NT2/D1 (cell line): ENCODE measurements around the gene KRT35.

Experiments used
- DNase-seq: peaks from one replicate; pipeline ENCODE4 v3.0.0-alpha.2; 2011; ENCODE audit warnings: low read depth, low spot score
- H3K27me3 ChIP-seq: 2 replicates; pipeline ENCODE4 v1.6.0; 2011; ENCODE audit warnings: mild to moderate bottlenecking; ENCODE audit not compliant: insufficient read length, insufficient read depth
- H3K36me3 ChIP-seq: 2 replicates; pipeline ENCODE4 v1.6.1; 2011; ENCODE audit warnings: mild to moderate bottlenecking, low read length, mixed read lengths; ENCODE audit not compliant: insufficient read depth, insufficient read length
- H3K4me1 ChIP-seq: 2 replicates; pipeline ENCODE4 v1.5.1; 2011; ENCODE audit not compliant: insufficient read depth, insufficient read length
- H3K4me3 ChIP-seq: 2 replicates; pipeline ENCODE4 v1.5.1; 2011; ENCODE audit warnings: low read depth; ENCODE audit not compliant: insufficient read length
- H3K9ac ChIP-seq: 2 replicates; pipeline ENCODE4 v1.6.0; 2011; ENCODE audit warnings: low read depth; ENCODE audit not compliant: insufficient read length
- H3K9me3 ChIP-seq: 2 replicates; pipeline ENCODE4 v1.5.1; 2011; ENCODE audit warnings: mild to moderate bottlenecking, low read length; ENCODE audit not compliant: insufficient read depth
- SUZ12 ChIP-seq: IDR thresholded peaks from 2 replicates; pipeline ENCODE4 v1.6.1; 2011; ENCODE audit not compliant: insufficient read length, insufficient read depth; ENCODE audit errors: extremely low read depth
- YY1 ChIP-seq: IDR thresholded peaks from 2 replicates; pipeline ENCODE4 v1.6.1; 2011; ENCODE audit not compliant: insufficient read length, insufficient read depth
- ZNF274 ChIP-seq: IDR thresholded peaks from 2 replicates; pipeline ENCODE4 v1.6.1; 2011; ENCODE audit warnings: mild to moderate bottlenecking, low read depth, low read length

The KRT35 gene

DNA sequence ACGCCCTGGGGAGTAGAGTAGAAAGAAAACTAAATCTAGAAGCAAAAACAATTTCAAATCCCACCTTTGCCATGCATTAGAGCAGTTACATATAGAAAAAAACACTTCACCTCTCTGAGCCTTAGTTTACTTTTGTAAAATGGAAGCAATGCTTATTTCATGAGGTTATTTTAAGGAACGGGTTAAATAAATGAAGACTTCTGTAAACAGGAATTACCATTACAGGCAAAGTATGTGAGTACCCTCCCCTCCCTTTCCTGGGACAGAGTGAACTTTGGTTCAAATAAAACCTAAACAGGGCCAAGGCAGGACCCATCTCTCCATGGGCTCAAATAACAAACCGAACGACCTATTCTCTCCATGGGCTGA, 42.3 kb upstream of the KRT35 start:
- Histone ChIP-seq H3K27me3 (no peaks in the 10 kb centered on the region), H3K4me1 (peaks cover 24% of the 10 kb centered on the region), H3K9me3 (no peaks in the 10 kb centered on the region), H3K9ac (no peak overlapping the region), H3K36me3 (peaks cover 41% of the 10 kb centered on the region), H3K4me3 (no peak overlapping the region)
- TF ChIP-seq YY1 (no peak), SUZ12 (no peak), ZNF274 (no peak)
- DNase-seq, result no peak

- no peaks in the 10 kb centered on the region for H3K27me3 ChIP-seq
- peaks cover 41% of the 10 kb centered on the region for H3K36me3 ChIP-seq
- peaks cover 24% of the 10 kb centered on the region for H3K4me1 ChIP-seq
- TF ChIP-seq ZNF274 (no peak), YY1 (no peak), SUZ12 (no peak)
- H3K9ac ChIP-seq, result peak overlapping the region; percentile 8
- DNase-seq, result no peak
- no peak overlapping the region for H3K4me3 ChIP-seq
- no peaks in the 10 kb centered on the region for H3K9me3 ChIP-seq
These were observed 41.6 kb upstream of the KRT35 start for GRCh38 chr17:41522301-41523224.

GRCh38 chr17:41521574-41522261, 40.8 kb upstream of the KRT35 start:
- Histone ChIP-seq H3K36me3 (peaks cover 37% of the 10 kb centered on the region), H3K4me3 (no peak overlapping the region), H3K27me3 (no peaks in the 10 kb centered on the region), H3K9me3 (no peaks in the 10 kb centered on the region), H3K4me1 (peaks cover 28% of the 10 kb centered on the region), H3K9ac (no peak overlapping the region)
- DNase-seq, result no peak
- no peak for TF ChIP-seq ZNF274
- no peak for TF ChIP-seq YY1
- no peak for TF ChIP-seq SUZ12

DNA sequence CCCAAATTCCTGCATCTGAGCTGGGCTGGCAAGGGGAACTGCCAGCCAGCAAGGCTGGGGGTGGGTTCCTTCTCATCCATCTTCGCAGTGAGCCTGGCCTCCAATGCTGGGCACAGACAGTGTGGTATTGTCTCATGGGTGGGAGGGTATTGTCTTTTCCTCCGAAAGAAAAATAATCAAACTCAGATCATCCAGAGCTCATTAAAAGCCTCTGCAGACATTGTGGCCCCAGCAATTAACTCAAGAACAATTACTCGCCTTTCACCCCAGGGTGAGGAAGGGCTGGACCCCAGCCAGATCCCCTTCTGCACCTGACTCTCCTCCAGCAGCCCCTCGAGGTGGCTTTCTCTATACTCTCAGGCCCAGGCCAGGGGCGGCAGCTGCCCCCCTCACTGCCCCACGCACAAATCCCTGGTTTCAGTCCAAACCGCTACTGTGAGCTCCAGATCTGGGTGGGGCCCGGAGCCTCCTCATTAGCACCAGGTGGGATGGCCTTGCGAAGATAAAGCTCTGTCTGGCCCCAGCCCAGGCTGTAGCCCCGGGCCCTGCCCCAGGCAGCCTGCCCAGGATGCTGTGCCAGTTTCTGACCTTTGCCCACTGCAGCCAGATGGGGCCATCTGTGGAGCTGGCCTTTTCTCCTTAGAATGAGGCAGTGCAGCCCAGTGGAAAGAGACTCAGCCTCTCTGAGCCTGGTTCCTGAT, 40.0 kb upstream of the KRT35 start:
- Histone ChIP-seq H3K4me1 (peaks cover 28% of the 10 kb centered on the region), H3K9me3 (no peaks in the 10 kb centered on the region), H3K9ac (no peak overlapping the region), H3K36me3 (peaks cover 35% of the 10 kb centered on the region), H3K4me3 (no peak overlapping the region), H3K27me3 (no peaks in the 10 kb centered on the region)
- TF ChIP-seq SUZ12, result no peak
- no peak for TF ChIP-seq ZNF274
- TF ChIP-seq YY1, result no peak
- no peak for DNase-seq

DNA sequence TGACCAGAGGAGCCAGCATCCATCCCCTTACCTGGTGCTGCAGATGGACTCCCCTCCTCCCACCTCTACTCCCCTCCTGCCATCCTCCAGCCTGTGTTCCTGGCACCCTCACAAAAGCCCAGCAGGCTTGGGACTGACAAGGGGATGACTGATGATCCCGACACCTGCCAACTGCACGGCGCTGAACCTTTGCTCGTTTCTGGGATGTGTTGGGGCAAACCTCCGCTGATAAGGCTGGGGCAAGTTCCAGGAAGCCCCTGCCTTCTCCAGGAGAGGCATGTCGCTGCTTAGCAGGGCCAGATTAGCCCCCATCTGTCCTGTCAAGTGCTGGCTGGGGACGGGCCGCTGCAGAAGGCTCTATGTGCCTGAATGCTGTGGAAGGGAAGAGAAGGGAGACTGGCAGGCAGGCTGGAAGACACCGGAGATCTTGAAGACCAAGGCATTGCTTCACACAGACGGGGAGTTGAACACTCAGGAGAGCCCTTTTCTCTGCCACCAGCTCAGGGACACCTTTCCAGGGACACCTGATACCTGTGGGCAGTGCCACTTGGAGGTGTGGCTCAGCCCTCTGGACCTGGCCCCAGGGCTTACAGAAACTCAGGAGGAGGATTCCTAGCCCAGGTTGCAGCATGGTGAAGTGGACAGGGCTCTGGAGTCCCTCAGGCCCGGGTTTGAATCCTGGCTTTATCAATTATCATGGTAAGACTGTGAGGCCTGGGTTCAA, 38.7 kb upstream of the KRT35 start:
- Histone ChIP-seq H3K4me3 (no peak overlapping the region), H3K9ac (no peak overlapping the region), H3K4me1 (peaks cover 28% of the 10 kb centered on the region), H3K9me3 (no peaks in the 10 kb centered on the region), H3K36me3 (peaks cover 28% of the 10 kb centered on the region), H3K27me3 (no peaks in the 10 kb centered on the region)
- TF ChIP-seq ZNF274, result no peak
- TF ChIP-seq YY1, result no peak
- no peak for TF ChIP-seq SUZ12
- DNase-seq, result no peak

DNA sequence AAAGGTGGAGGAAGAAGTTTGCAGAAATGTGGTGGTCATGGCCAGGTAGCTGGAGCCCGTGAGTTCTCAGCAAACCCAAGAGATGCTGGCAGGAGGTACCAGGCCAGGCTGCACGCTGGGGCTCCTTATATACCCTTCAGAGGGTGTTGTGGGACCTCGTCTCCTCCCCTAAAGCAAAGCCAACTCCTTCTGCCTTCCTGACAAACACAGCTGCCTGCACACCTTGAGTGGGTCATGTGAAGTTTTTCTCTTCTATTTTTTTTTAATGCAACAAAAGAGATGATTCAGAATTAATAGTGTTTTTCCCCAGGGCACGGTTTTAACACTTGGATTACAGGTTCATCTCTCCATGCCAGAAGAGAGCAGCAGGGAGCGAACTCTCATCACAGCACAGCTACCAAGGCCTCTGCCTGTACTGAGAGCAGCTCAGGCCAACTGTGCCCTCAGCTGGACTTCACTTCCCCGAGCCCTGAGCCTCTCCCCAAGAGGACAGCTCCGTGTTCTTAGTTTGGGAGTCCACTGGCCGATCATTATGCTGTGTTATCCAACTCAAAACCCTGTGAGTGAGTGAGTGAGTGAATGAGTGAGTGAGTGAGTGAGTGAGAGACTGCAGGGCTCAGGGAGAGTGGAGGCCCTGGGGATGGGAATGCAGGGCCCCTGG, 38.0 kb upstream of the KRT35 start, which contains the start of gene KRT15:
KRT15 (minus strand) TSS at position 102 of the 661 bp plus-strand sequence; CDS start at position 39, 63 bp downstream.
- Histone ChIP-seq H3K36me3 (peaks cover 20% of the 10 kb centered on the region), H3K4me3 (no peak within 1 kb of the TSS), H3K9ac (no peak within 1 kb of the TSS), H3K9me3 (no peaks in the 10 kb centered on the region), H3K27me3 (no peaks in the 10 kb centered on the region), H3K4me1 (peaks cover 28% of the 10 kb centered on the region)
- no peak for DNase-seq
- TF ChIP-seq ZNF274 (no peak), SUZ12 (no peak), YY1 (no peak)
